ENCODE data around the gene SEC16B. TPM values are rescaled to one million over a fixed set of nuclear protein-coding genes. Genes with fewer than 3 reads are reported as not detected.

Gene SEC16B
- total and polyA plus RNA-seq, 11 donors, result 1.1 to 3.8 (median 2.3) TPM

DNA sequence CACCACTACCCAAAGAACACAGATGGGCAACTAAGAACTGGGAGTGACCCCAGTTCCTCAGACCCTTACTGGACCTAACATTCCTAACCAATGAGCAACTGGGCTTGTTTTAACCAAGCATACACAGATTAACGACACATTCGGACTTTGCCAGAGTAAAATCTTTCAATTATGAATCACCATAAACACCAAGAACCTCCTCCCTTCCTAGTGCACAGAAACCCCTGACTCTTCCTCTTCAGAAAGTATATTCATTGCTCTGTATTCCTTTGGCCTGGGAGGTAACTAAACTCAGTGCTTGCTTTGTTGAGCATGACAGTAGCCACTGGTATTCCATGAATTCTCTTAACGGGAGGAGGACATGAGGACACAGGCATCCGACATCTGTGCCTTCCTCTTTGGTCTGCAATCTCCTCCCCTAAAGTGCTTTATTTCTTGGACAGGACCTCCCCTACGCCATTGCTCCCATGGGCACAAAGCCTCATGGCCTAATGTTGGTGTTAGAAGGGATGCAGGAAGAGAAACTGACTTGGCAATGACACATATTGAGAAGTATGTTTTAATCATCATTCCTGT lies 42.7 kb downstream of the SEC16B start:
- no peak for DNase-seq
- WGBS, 4 donors, result 71 to 86% (median 81%) methylated on average over 5 of the region's 5 CpGs
- no peak for TF ChIP-seq POLR2A (IDR thresholded peaks at IDR 0.05)
- TF ChIP-seq, protein P1, sequence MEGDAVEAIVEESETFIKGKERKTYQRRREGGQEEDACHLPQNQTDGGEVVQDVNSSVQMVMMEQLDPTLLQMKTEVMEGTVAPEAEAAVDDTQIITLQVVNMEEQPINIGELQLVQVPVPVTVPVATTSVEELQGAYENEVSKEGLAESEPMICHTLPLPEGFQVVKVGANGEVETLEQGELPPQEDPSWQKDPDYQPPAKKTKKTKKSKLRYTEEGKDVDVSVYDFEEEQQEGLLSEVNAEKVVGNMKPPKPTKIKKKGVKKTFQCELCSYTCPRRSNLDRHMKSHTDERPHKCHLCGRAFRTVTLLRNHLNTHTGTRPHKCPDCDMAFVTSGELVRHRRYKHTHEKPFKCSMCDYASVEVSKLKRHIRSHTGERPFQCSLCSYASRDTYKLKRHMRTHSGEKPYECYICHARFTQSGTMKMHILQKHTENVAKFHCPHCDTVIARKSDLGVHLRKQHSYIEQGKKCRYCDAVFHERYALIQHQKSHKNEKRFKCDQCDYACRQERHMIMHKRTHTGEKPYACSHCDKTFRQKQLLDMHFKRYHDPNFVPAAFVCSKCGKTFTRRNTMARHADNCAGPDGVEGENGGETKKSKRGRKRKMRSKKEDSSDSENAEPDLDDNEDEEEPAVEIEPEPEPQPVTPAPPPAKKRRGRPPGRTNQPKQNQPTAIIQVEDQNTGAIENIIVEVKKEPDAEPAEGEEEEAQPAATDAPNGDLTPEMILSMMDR (IDR thresholded peaks at IDR 0.05), result no peak
- H3K27me3 ChIP-seq, result no peaks in the 10 kb centered on the region
- H3K4me1 ChIP-seq, result no peaks in the 10 kb centered on the region
- no peaks in the 10 kb centered on the region for H3K9me3 ChIP-seq
- intact Hi-C loops (cut with DNase I), result no loop called here
- no peak overlapping the region for H3K27ac ChIP-seq
- H3K4me3 ChIP-seq, result no peak overlapping the region
- H3K36me3 ChIP-seq, result peaks cover 0 to 42% (median 21%) of the 10 kb centered on the region in 9 donors
- ATAC-seq, result no peak

DNA sequence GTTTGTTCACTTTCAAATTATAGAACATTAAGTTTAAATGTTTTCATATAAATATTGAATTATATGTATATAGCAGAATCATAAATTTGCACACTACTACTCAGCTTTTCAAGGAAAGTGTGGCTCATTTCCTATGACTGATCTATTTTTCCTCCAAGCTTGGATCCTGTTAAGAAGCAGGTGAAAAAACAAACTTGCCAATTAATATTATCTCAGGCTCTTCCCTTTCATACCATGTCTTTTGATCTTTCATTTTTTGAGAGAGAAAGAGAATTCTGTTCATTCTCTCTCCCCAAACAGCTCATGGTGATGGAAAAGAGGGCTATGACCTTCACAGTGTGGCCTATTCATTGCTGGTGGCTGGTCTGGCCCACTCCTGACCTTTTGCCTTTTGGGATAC lies 43.7 kb downstream of the SEC16B start:
- ATAC-seq, result no peak
- no peak for DNase-seq

GRCh38 chr1:177925006-177925405 lies 44.9 kb downstream of the SEC16B start:
- no peak for ATAC-seq
- Histone ChIP-seq H3K4me1 (no peaks in the 10 kb centered on the region), H3K4me3 (no peak overlapping the region), H3K9me3 (no peaks in the 10 kb centered on the region), H3K27me3 (no peaks in the 10 kb centered on the region), H3K27ac (no peak overlapping the region), H3K36me3 (peaks cover 0 to 22% (median 9%) of the 10 kb centered on the region in 9 donors)
- DNase-seq, result no peak
- 52 to 71% (median 61%) methylated on average over 2 of the region's 2 CpGs for WGBS, 4 donors
- intact Hi-C loops (cut with DNase I), result no loop called here
- TF ChIP-seq POLR2A (IDR thresholded peaks at IDR 0.05), result no peak
- TF ChIP-seq, protein P1 (IDR thresholded peaks at IDR 0.05), result no peak

More for the DNA sequence above, 43.7 kb downstream of the SEC16B start:
- Histone ChIP-seq H3K9me3 (no peaks in the 10 kb centered on the region), H3K4me1 (no peaks in the 10 kb centered on the region), H3K4me3 (no peak overlapping the region), H3K27me3 (no peaks in the 10 kb centered on the region), H3K27ac (no peak overlapping the region), H3K36me3 (peaks cover 0 to 34% (median 19%) of the 10 kb centered on the region in 9 donors)
- intact Hi-C loops (cut with DNase I), result no loop called here
- TF ChIP-seq, protein P1 (IDR thresholded peaks at IDR 0.05), result no peak
- TF ChIP-seq POLR2A (IDR thresholded peaks at IDR 0.05), result no peak

DNA sequence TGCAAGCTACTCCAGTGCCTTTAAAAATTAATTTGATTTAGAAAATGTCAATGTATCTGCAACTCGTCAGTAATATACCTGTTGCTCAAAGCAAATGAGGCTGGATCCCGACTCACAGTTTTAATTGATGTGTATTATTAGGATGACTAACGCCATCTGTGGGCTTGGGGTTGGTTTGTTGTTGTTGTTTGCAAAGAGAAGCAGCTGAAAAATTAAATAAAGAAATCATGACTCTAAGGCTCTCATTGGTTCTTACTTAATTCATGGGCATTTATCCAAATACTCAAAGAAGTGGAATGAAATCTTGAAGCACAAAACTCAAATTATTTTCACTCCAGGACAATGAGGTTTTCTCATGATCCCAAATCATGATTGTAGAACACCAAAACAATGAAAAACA lies 46.4 kb downstream of the SEC16B start:
- Histone ChIP-seq H3K4me3 (no peak overlapping the region), H3K4me1 (no peaks in the 10 kb centered on the region), H3K27me3 (no peaks in the 10 kb centered on the region), H3K36me3 (peaks cover 0 to 8% (median 0%) of the 10 kb centered on the region in 9 donors), H3K27ac (no peak overlapping the region), H3K9me3 (no peaks in the 10 kb centered on the region)
- ATAC-seq, result no peak
- intact Hi-C loops (cut with DNase I), result no loop called here
- TF ChIP-seq, protein P1 (IDR thresholded peaks at IDR 0.05), result no peak
- no peak for TF ChIP-seq POLR2A (IDR thresholded peaks at IDR 0.05)
- no peak for DNase-seq
- 85 to 87% (median 86%) methylated on average over 3 of the region's 3 CpGs for WGBS, 4 donors
